Measurements from ENCODE around the gene ZIC5.

The ZIC5 gene

GRCh38 chr13:99973808-99974185 is 2.2 kb upstream of the ZIC5 start:
- Mint-ChIP-seq H3K9me3 (peaks cover 14% of the 10 kb centered on the region), H3K4me3 (no peak overlapping the region), H3K27ac (no peak overlapping the region), H3K4me1 (ENCODE audit: low read depth) (peaks cover 26% of the 10 kb centered on the region), H3K36me3 (ENCODE audit: low read depth) (peaks cover 28% of the 10 kb centered on the region), H3K27me3 (peaks cover 86% of the 10 kb centered on the region)

- Mint-ChIP-seq H3K27ac (peak overlapping the region; percentile 4), H3K9me3 (peaks cover 14% of the 10 kb centered on the region), H3K36me3 (ENCODE audit: low read depth) (peaks cover 28% of the 10 kb centered on the region), H3K4me1 (ENCODE audit: low read depth) (peaks cover 23% of the 10 kb centered on the region), H3K4me3 (no peak overlapping the region), H3K27me3 (peaks cover 82% of the 10 kb centered on the region)
Observed at GRCh38 chr13:99973163-99973807, 1.7 kb upstream of the ZIC5 start.

- Mint-ChIP-seq H3K4me1 (ENCODE audit: low read depth) (peaks cover 30% of the 10 kb centered on the region), H3K27ac (peak overlapping the region; percentile 81), H3K36me3 (ENCODE audit: low read depth) (peaks cover 34% of the 10 kb centered on the region), H3K4me3 (peak overlapping the region; percentile 60), H3K27me3 (peaks cover 79% of the 10 kb centered on the region), H3K9me3 (peaks cover 14% of the 10 kb centered on the region)
Observed at GRCh38 chr13:99972190-99972731, 694 bp upstream of the ZIC5 start.

- Mint-ChIP-seq H3K4me1 (ENCODE audit: low read depth) (peaks cover 30% of the 10 kb centered on the region), H3K36me3 (ENCODE audit: low read depth) (peaks cover 25% of the 10 kb centered on the region), H3K27me3 (peaks cover 78% of the 10 kb centered on the region), H3K27ac (no peak overlapping the region), H3K4me3 (peak overlapping the region; percentile 68), H3K9me3 (peaks cover 14% of the 10 kb centered on the region)
Observed at GRCh38 chr13:99970651-99971575, 654 bp downstream of the ZIC5 start.

- peaks cover 30% of the 10 kb centered on the region for H3K4me1 Mint-ChIP-seq (ENCODE audit: low read depth)
- peaks cover 14% of the 10 kb centered on the region for H3K9me3 Mint-ChIP-seq
- H3K27me3 Mint-ChIP-seq = peaks cover 78% of the 10 kb centered on the region
- H3K27ac Mint-ChIP-seq = peak overlapping the region; percentile 78
- H3K36me3 Mint-ChIP-seq (ENCODE audit: low read depth) = peaks cover 25% of the 10 kb centered on the region
- peak overlapping the region; percentile 66 for H3K4me3 Mint-ChIP-seq
Observed at GRCh38 chr13:99969919-99970650, 1.5 kb downstream of the ZIC5 start.

- Mint-ChIP-seq H3K4me3 (peak overlapping the region; percentile 71), H3K4me1 (ENCODE audit: low read depth) (peaks cover 30% of the 10 kb centered on the region), H3K27me3 (peaks cover 76% of the 10 kb centered on the region), H3K9me3 (peaks cover 14% of the 10 kb centered on the region), H3K27ac (peak overlapping the region; percentile 78), H3K36me3 (ENCODE audit: low read depth) (peaks cover 24% of the 10 kb centered on the region)
Observed at GRCh38 chr13:99969453-99969918, 2.1 kb downstream of the ZIC5 start.

GRCh38 chr13:99968521-99969452 is 2.8 kb downstream of the ZIC5 start:
- Mint-ChIP-seq H3K4me3 (peak overlapping the region; percentile 71), H3K27ac (peak overlapping the region; percentile 17)

GRCh38 chr13:99967869-99968520 is 3.6 kb downstream of the ZIC5 start:
- H3K9me3 Mint-ChIP-seq = peaks cover 5% of the 10 kb centered on the region
- H3K27me3 Mint-ChIP-seq = peaks cover 71% of the 10 kb centered on the region
- H3K27ac Mint-ChIP-seq = no peak overlapping the region
- H3K4me3 Mint-ChIP-seq = no peak overlapping the region
- peaks cover 11% of the 10 kb centered on the region for H3K36me3 Mint-ChIP-seq (ENCODE audit: low read depth)
- H3K4me1 Mint-ChIP-seq (ENCODE audit: low read depth) = peaks cover 30% of the 10 kb centered on the region

More at GRCh38 chr13:99968521-99969452, 2.8 kb downstream of the ZIC5 start:
- peaks cover 13% of the 10 kb centered on the region for H3K9me3 Mint-ChIP-seq
- peaks cover 30% of the 10 kb centered on the region for H3K4me1 Mint-ChIP-seq (ENCODE audit: low read depth)
- peaks cover 76% of the 10 kb centered on the region for H3K27me3 Mint-ChIP-seq
- peaks cover 19% of the 10 kb centered on the region for H3K36me3 Mint-ChIP-seq (ENCODE audit: low read depth)

- peaks cover 4% of the 10 kb centered on the region for H3K9me3 Mint-ChIP-seq
- H3K4me1 Mint-ChIP-seq (ENCODE audit: low read depth) = peaks cover 28% of the 10 kb centered on the region
- H3K27me3 Mint-ChIP-seq = peaks cover 71% of the 10 kb centered on the region
- H3K27ac Mint-ChIP-seq = peak overlapping the region; percentile 6
- H3K36me3 Mint-ChIP-seq (ENCODE audit: low read depth) = peaks cover 9% of the 10 kb centered on the region
- H3K4me3 Mint-ChIP-seq = no peak overlapping the region
Observed at GRCh38 chr13:99967498-99967868, 4.1 kb downstream of the ZIC5 start.

- Mint-ChIP-seq H3K9me3 (no peaks in the 10 kb centered on the region), H3K36me3 (ENCODE audit: low read depth) (peaks cover 9% of the 10 kb centered on the region), H3K4me3 (no peak overlapping the region), H3K27ac (no peak overlapping the region), H3K4me1 (ENCODE audit: low read depth) (peaks cover 19% of the 10 kb centered on the region), H3K27me3 (peaks cover 73% of the 10 kb centered on the region)
Observed at GRCh38 chr13:99966064-99966805, 5.3 kb downstream of the ZIC5 start.

GRCh38 chr13:99965329-99966000 is 6.1 kb downstream of the ZIC5 start:
- H3K9me3 Mint-ChIP-seq = no peaks in the 10 kb centered on the region
- peaks cover 19% of the 10 kb centered on the region for H3K4me1 Mint-ChIP-seq (ENCODE audit: low read depth)
- H3K36me3 Mint-ChIP-seq (ENCODE audit: low read depth) = peaks cover 9% of the 10 kb centered on the region
- H3K27me3 Mint-ChIP-seq = peaks cover 79% of the 10 kb centered on the region
- no peak overlapping the region for H3K4me3 Mint-ChIP-seq
- no peak overlapping the region for H3K27ac Mint-ChIP-seq

GRCh38 chr13:99963816-99964339 is 7.7 kb downstream of the ZIC5 start:
- Mint-ChIP-seq H3K9me3 (no peaks in the 10 kb centered on the region), H3K4me1 (ENCODE audit: low read depth) (peaks cover 16% of the 10 kb centered on the region), H3K27me3 (peaks cover 80% of the 10 kb centered on the region), H3K36me3 (ENCODE audit: low read depth) (peaks cover 6% of the 10 kb centered on the region), H3K27ac (no peak overlapping the region), H3K4me3 (no peak overlapping the region)
